G401 (cell line): ENCODE results near the gene ILF2. TPM values are rescaled to one million over a fixed set of nuclear protein-coding genes. Genes with fewer than 3 reads are reported as not detected.
"Not testable (repeated sequence)": the region's sequence is repeated elsewhere in the genome, so short reads cannot be mapped to it uniquely, and the experiment has no call there.

ENCODE experiments used
- DNase-seq: peaks from one replicate; pipeline ENCODE4 v3.0.0-alpha.2; 2015; ENCODE audit warnings: low spot score
- in situ Hi-C: cut with HindIII; loops from 2 replicates; pipeline ENCODE4 v1.10.0; 2016; ENCODE audit warnings: low sequenced_read_pairs, mixed read lengths
- total RNA-seq: library from RNA; depleted of rRNA; stranded (reverse); fragments of >200 nt; shearing (Covaris generic); gene quantifications from 2 replicates; pipeline ENCODE4 v1.2.3, GENCODE V29; 2014

Gene ILF2
- total RNA-seq, 1 experiment from 2014 or later = 376 TPM

DNA sequence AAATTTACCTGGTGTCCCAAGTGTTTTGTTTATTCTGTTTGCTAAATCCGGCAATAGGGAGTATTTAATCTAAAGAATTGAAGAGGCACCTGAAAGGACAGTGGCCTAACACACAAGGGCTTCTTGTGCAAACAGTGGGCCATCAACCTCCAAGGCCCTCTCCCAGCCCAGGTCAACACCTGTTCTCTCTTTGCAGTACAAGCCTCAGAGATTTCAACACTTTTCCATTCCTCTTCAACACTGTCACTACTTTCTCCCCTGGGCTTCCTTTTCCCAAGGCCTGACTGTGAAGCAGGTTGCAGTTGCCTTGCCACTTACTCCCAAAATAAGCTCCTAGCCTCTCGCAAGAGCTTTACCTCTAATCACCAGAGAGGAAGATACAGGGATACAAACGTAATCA is 15.5 kb downstream of the ILF2 start:
- in situ Hi-C loops = no loop called here
- DNase-seq = no peak

DNA sequence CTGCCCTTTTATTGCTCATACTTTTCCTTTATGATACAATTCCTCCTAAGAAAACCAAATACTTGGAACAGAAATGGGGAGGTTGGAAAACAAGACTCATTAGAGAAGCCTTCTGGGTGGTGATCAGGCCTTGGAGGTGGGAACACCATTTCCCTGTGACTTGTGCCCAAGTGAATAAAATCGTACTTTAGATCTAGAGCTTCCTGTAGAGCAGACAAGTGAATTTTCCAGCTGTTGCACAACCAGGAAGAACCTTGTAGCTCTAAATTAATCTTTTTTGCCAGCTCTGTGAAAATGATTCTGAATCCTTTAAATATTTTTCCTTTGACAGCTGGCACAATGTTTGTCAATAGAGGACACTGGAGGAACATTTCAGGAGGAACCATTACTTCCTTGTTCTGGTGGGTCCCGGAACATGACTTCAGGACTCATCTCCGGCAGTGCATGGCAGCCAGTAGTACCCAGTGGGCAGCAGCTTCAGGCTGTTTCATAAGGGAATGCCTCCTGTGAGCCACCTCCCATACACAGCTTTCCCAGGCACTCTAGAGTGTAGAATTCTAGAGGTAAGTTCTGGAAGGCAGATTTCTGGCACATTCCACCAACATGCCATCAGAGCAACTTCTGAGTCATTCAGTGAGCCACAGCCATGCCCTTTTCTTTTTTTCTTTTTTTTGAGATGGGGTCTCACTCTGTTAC is 17.8 kb downstream of the ILF2 start:
- no peak for DNase-seq
- in situ Hi-C loops = no loop called here

DNA sequence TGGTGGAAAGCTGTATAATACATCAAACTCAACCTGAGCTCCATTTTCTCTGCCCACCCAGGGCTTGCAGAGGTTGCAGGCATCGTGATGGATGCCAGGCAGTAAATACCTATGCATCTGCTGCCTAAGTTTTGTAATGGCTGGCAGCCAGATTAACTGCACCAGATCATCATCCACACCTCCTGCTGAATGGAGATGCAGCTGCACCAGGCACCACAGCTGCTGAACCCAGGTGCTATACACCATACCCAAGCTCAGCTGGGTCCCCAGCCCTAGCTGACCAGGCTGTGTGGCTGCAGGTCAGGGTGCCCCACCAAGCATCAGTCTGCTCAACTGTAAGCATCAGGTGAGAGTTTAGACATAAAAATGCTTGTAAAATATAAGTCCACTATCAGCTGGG is 19.0 kb downstream of the ILF2 start:
- in situ Hi-C loops = no loop called here
- no peak for DNase-seq

DNA sequence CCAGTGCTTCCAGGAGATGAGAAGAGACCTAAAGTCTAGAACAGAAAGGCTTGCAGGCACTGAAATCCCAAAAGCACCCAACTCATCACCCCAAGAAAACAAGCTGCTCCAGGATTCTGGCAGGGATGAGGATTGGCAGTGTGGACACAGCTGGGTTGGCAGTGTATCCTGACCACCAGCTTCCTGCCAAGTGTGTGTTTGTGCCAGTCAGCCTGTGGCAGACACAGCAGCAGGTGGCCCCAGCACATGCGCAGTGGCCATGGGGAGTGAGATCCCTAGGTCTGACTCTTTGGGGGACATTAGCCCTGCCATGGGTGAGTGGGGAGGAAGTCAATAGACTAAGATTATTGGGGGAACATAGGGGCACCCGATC is 20.9 kb downstream of the ILF2 start:
- DNase-seq = peak; percentile 76
- in situ Hi-C loops = no loop called here

DNA sequence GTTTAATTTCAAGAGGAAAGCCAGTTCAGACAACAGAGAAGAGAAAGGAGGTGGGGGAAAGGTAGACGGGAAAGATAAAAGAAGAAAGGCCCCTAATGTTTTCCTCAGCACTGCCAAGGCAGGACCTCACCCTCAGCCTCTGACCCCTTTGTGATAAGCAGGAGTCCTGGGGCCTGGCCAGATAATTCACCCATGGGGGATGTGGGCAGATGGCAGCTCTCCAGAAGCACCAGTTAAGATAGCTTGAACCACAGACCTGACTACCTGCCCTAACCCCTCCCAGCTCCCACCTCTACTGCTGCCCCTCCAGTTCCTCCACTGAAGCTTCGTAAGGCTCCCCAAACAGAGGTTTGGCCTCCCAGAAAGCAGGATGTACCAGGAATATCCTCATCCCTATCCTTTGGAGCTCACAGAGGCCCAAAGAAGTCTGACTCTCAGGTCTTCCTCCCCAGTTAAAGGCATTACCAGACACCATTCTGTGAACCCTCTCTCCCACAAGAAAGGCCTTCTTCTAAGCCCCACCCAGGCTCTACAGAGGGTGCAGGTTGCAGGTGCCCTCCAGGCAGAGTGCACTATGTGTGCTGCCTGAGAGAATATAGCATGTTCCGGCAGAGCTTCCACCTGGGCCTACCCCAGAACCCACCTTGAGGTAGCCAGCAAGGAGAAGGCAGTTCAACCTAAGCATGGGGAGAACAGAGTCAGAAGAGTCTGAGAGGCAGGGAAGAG is 21.5 kb downstream of the ILF2 start:
- DNase-seq = no peak
- in situ Hi-C loops = no loop called here

DNA sequence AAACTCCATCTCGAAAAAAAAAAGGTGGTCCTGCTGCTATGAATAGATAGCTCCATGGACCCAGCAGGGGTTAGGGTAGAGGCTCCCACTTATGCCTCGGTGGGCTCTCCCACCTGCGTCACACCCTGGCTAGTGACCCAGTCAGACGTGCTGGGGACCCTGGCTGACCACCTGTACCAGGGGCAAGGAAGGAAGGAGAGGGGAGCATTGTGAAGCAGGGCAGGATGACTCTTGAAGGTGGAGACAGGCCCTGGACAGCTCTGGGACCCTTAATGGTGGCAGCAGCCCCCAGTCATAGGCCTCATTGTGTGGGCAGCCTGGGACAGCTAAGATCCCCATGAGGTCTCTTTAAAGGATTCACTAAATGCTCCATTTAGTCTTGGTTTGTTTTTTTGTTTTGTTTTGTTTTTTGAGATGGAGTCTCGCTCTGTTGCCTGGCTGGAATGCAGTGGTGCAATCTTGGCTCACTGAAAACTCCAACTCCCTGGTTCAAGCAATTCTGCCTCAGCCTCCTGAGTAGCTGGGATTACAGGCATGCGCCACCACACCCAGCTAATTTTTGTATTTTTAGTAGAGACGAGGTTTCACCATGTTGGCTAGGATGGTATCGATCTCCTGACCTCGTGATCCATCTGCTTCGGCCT is 22.7 kb downstream of the ILF2 start:
- in situ Hi-C loops = no loop called here

DNA sequence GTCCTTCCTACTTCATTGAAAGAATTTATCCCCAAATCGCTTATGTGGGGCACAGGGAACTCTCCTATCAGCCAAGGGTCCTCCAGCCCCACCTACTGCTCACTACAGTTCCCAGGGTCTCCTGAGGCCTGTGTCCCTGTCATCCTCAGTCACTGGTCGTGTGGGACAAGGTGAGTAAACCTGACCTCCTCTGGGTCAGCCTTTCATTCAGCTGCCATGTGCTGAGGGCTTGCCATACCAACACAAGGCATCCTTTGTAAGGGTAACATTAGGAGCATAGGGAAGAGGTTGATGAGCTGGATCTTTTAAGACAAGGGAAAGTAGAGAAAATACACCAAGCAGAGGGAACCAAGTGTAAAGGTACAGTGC is 23.5 kb downstream of the ILF2 start:
- DNase-seq = no peak
- in situ Hi-C loops = no loop called here

More for the DNA sequence above, 22.7 kb downstream of the ILF2 start:
- DNase-seq = no peak

DNA sequence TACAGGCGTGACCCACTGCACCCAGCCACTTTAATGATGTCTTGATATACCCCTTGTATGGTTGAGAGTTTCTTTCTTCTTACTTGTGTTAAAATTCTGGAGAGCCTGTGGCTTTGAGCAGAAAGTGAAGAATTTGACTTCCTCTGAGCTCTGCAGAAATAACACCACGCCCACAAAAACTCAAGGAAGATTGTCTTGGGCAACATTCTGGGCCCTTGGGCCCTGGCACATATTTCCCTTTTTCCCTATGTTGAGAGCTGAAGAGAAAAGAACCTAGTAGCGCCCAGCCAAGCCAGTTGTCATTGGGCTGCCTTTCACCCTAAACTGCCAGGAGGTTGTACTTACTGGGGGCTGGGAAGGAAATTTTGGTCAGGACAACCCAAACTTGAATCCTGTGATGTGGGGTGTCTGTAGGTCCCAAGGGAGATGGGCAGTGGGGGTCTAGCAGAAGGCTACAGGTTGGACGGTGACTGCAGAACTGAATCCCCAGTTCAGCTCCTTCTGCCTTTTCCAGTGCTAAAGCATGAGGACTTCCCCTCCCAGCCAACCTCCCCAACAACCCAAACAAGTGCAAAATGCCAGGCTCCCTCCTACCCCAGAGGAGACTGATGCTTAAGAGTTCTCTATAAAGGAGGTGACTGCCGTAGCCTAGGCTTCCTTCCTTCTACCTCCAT is 24.0 kb downstream of the ILF2 start:
- in situ Hi-C loops = no loop called here
- no peak for DNase-seq

DNA sequence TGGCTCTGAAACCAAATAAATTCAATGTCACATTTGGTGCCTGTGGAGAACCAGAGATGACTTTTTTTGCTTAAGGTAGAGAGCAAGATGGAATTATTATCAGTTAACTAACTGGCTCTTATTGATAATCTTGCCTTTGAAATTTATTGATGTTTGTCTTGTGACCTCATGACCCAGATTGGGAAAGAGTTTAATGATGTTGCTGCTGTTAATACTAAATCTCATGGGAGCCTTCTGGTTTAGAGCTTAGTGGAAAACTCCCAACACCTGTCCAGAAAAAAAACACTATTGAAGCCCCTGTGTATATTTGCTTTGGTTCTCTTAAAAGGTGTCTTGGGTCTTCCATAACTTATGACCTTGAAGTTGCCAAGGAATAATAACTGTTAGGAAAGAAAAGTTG is 27.0 kb downstream of the ILF2 start:
- in situ Hi-C loops = no loop called here
- DNase-seq = no peak

DNA sequence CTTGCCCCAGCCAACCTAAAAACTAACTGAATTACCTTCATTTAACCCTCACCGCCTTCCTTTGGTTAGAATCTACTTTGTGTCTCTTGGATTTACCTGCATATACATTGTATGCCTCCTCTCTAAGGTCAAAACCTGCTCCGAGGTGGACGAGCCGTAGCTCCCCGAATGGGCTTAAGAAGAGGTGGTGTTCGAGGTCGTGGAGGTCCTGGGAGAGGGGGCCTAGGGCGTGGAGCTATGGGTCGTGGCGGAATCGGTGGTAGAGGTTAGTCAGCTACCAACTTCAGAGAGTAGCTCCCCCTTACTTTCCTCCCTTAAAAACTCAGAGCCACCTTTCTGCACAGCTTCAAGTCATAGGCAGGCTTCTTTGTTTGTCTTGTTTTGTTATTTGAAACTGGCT is 27.7 kb downstream of the ILF2 start:
- DNase-seq = no peak
- in situ Hi-C loops = no loop called here

DNA sequence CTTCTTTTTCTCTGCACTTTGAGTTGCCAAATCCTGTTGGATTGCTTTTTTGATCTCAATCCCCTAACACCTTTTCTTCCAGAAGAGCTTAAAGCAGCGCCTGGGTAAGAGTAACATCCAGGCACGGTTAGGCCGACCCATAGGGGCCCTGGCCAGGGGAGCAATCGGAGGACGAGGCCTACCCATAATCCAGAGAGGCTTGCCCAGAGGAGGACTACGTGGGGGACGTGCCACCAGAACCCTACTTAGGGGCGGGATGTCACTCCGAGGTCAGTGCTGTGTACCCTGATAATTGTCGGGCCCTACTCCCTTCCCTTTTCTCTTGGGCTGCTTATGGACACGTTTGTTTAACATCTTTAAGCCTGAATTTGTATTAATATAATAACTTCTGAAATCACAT is 28.6 kb downstream of the ILF2 start:
- in situ Hi-C loops = no loop called here
- no peak for DNase-seq

DNA sequence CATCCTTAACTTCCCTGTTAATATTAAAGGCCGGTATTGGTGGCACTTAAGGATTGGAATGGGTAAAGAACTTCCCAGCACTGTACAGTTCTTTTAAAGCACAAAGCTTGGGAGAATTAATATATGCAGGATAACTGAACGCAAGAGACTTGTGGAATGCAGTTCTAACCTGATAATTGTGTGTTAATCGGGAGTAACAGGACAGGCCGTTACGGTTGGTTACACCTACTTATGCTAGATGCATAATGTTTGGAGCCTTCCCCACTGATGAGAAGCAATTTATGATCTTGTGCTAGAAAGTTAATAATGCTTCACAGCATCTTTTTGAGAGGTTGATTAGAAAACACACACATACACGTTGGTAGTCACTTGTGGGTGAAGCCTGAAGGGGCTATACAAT is 29.9 kb downstream of the ILF2 start:
- in situ Hi-C loops = no loop called here
- no peak for DNase-seq

DNA sequence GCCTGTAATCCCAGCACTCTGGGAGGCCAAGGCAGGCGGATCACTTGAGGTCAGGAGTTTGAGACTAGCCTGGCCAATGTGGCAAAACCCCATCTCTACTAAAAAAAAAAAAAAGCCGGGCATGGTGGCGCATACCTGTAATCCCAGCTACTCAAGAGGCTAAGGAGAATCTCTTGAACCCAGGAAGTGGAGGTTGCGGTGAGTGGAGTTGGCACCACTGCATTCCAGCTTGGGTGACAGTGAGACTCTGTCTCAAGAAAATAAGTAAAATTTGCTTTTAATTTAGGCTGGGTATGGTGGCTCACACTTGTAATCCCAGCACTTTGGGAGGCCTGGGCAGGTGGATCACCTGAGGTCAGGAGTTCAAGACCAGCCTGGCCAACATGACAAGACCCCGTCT is 30.6 kb downstream of the ILF2 start:
- in situ Hi-C loops, DNase-seq: not testable (repeated sequence)

DNA sequence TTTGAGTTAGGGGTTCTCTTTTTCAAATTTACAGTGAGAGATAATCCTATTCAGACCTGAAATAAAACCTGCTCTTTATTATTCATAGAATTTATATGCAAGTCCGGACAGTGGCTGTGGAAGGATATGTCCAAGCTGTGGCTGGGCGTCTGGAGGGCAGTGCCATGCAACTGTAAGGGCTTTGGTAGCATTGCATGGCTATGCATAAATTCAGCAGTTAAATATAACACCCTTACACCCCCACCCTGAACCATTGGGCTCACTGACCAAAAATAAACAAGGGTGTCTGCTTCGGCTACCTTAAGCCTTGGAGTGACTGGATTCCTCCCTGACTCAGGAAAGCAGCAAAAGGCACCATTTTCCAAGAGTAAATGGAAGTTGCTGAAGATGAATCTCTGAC is 31.5 kb downstream of the ILF2 start:
- in situ Hi-C loops = no loop called here
- DNase-seq = no peak

DNA sequence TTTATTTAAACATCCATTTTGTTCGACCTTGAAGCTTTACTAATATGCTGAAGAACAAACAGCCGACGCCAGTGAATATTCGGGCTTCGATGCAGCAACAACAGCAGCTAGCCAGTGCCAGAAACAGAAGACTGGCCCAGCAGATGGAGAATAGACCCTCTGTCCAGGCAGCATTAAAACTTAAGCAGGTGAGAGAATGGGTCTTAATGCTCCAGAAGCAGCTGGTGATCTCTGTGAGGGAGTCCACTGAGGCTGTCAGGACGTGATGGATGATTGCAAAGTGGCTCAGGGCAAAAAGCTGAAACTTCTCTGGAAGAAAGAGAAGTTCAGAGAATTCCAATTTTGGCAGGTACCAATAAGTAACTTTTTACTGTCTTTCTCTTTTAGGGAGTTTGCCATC is 32.5 kb downstream of the ILF2 start:
- in situ Hi-C loops = no loop called here
- DNase-seq = no peak

DNA sequence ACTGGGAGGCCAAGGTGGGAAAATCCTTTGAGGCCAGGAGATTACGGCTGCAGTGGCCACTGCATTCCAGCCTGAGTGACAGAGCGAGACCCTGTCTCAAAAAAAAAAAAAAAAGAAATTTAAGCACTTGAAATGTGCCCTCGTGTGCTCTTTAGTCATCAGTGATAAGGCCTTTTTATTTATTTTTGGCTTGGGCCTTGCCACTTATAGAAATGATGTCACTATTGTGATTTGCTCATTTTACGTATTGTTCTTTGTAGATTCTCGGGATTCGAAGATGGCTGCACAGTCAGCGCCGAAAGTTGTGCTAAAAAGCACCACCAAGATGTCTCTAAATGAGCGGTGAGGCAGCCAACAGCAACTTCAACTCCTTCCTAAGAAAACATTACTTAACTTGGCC is 34.5 kb downstream of the ILF2 start:
- DNase-seq = no peak
- in situ Hi-C loops = no loop called here

DNA sequence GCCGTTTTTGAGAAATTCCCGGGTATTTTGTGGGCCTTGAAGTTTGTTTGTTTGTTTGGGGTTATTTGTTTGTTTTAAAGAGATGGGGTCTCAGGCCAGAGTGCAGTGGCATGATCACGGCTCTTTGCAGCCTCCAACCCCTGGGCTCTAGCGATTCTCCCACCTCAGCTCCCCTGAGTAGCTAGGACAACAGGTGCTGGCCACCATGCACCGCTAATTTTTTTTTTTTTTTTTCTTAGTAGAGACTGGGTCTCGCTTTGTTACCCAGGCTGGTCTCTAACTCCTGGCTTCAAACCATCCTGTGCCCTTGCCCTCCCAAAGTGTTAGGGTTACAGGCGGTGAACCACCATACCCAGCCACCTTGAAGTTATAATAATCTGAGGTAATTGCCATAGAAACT is 34.9 kb downstream of the ILF2 start:
- in situ Hi-C loops = no loop called here
- no peak for DNase-seq

DNA sequence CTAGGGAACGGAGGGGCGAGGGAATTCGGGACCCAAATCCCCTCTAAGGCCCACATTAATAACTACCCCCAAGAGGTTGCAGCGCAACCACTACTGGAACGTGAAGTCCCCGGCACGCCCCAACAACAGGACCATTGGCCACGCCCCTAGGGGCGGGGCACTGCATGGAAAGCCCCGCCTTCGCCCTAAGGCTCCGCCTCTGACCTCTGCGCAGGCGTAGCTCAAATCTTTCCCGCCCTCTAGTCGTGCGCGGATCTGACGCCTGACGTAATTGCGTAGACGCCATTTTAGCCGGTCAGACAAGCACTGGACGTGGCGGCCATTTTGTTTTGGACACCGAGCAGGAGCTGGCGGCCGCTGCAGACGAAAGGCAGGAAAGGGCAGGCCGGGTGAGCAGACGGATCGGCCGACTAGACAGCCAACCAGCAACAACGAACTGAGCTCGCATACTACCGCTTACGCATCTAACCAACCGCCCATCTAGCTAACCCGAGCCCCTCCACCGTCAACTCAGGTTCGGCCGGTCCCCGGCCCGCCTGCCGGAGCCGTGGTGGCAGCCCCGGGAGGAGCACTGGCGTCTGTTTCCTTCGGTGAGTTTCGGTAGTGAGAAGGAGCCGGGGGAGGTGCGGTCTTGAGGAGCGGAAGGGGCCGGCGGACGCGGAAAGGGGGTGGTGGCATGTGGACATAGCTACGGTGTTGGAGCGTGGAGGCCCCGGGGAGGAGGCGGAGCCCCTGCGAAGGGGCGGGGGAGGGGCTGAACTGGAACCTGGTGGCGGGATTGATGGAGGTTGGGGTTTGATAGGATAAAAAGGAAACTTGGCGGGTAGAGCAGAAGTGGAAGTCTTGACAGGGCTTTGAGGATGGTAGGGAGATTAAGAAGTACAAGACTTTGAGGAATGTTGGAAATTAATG is 36.8 kb downstream of the ILF2 start, which contains the start of gene CHTOP:
CHTOP (plus strand) TSS at position 313 of the 912 bp plus-strand sequence. CDS start 2,523 bp downstream, outside the sequence.
- peak; percentile 99 for DNase-seq
- in situ Hi-C loops = no loop called here

DNA sequence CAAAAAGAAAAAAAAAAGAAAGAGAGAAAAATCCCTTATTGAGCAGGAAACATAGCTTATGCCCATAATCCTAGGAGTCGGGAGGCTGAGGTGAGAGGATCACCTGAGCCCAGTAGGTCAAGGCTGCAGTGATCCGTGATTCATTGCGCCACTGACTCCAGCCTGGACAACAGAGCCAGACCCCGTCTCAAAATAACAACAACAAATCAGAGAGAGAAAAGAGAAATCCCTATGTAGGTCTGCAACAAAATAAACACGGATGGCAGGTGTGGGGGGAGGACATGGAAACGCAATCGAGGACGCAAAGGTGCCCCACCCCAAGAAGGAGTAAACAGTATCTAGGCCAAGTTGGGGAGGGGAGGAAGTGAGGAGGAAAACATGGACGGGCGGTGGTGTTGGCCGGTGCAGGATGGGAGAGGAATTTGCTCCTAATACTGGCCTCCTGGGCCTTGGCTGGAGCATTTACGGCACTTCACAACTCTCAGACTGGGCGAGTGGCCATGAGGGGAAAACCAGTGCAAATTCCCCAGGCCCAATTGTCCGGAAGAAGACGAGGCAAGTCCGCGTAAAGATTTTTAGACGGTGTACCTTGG is 37.5 kb downstream of the ILF2 start:
- in situ Hi-C loops = no loop called here

More for the DNA sequence above, 37.5 kb downstream of the ILF2 start:
- no peak for DNase-seq
